Neural cell (in vitro differentiated cells): ENCODE measurements around the gene DEAF1. TPM values are rescaled to one million over a fixed set of nuclear protein-coding genes. Genes with fewer than 3 reads are reported as not detected.

Experiments
- H2AFZ ChIP-seq: fragments of 200-600, 300-800 bp; sonication (generic), shearing (Covaris generic); 2 replicates; pipeline ENCODE4 v1.6.0; 2014; ENCODE audit warnings: low read depth, mild to moderate bottlenecking, antibody characterized with exemption, low read length, moderate library complexity
- H3F3A ChIP-seq: fragments of 200-600 bp; shearing (Covaris generic); 2 replicates; pipeline ENCODE4 v1.6.1; 2016; ENCODE audit warnings: mild to moderate bottlenecking, moderate library complexity, mixed read lengths, antibody characterized with exemption, low read length; ENCODE audit not compliant: insufficient read depth, poor library complexity, severe bottlenecking
- H3K27ac ChIP-seq: fragments of 200-600, 300-800 bp; sonication (generic), shearing (Covaris generic); 2 replicates; pipeline ENCODE4 v1.5.1; 2014; ENCODE audit warnings: mild to moderate bottlenecking, low read length, moderate library complexity
- H3K27me3 ChIP-seq: fragments of 300-800, 200-600 bp; sonication (generic), shearing (Covaris generic); 2 replicates; pipeline ENCODE4 v1.6.0; 2014; ENCODE audit warnings: mild to moderate bottlenecking, low read depth, low read length, moderate library complexity; ENCODE audit not compliant: insufficient read depth
- H3K36me3 ChIP-seq: fragments of 300-800, 200-600 bp; sonication (generic), shearing (Covaris generic); 2 replicates; pipeline ENCODE4 v1.5.1; 2014; ENCODE audit warnings: mild to moderate bottlenecking, antibody characterized with exemption, low read length, moderate library complexity; ENCODE audit not compliant: insufficient read depth
- H3K4me2 ChIP-seq: fragments of 300-800, 200-600 bp; sonication (generic), shearing (Covaris generic); 2 replicates; pipeline ENCODE4 v1.6.0; 2014; ENCODE audit warnings: mild to moderate bottlenecking, low read length
- H3K4me3 ChIP-seq: fragments of 300-800, 200-600 bp; sonication (generic), shearing (Covaris generic); 2 replicates; pipeline ENCODE4 v1.5.1; 2014; ENCODE audit warnings: mild to moderate bottlenecking, low read length, moderate library complexity
- H3K79me2 ChIP-seq: fragments of 200-600 bp; shearing (Covaris generic); replicated peaks from 2 replicates; pipeline ENCODE4 v1.6.0; 2014; ENCODE audit warnings: mild to moderate bottlenecking, low read length, moderate library complexity; ENCODE audit not compliant: insufficient read depth
- H3K9ac ChIP-seq: fragments of 300-800, 200-600 bp; sonication (generic), shearing (Covaris generic); 2 replicates; pipeline ENCODE4 v1.6.1; 2016; ENCODE audit warnings: mild to moderate bottlenecking, low read length, mixed read lengths
- H3K9me2 ChIP-seq: fragments of 200-600 bp; shearing (Covaris generic); 2 replicates; pipeline ENCODE4 v1.6.1; 2016; ENCODE audit warnings: mild to moderate bottlenecking, low read length, mixed read lengths; ENCODE audit not compliant: insufficient read depth
- H3K9me3 ChIP-seq: fragments of 200-600, 300-800 bp; sonication (generic), shearing (Covaris generic); 2 replicates; pipeline ENCODE4 v1.6.1; 2016; ENCODE audit warnings: mild to moderate bottlenecking, mixed run types, low read length, moderate library complexity, mixed read lengths
- H4K20me1 ChIP-seq: fragments of 200-600 bp; shearing (Covaris generic); 2 replicates; pipeline ENCODE4 v1.6.1; 2016; ENCODE audit warnings: mild to moderate bottlenecking, mixed run types; ENCODE audit not compliant: insufficient read depth
- CTCF ChIP-seq: fragments of 450-650 bp; IDR thresholded peaks from 2 replicates; pipeline ENCODE4 v1.5.1; 2014; ENCODE audit warnings: antibody characterized with exemption, mild to moderate bottlenecking, moderate library complexity; ENCODE audit not compliant: poor library complexity, severe bottlenecking
- EP300 ChIP-seq: fragments of 450-650 bp; conservative IDR thresholded peaks from 2 replicates; pipeline ENCODE4 v1.6.1; 2014; ENCODE audit warnings: antibody characterized with exemption, mild to moderate bottlenecking, moderate library complexity; ENCODE audit not compliant: poor library complexity, severe bottlenecking
- EZH2 ChIP-seq: fragments of 200-600, 300-800 bp; shearing (Covaris generic), sonication (generic); IDR thresholded peaks from 2 replicates; pipeline ENCODE4 v1.6.1; 2014; ENCODE audit warnings: antibody characterized with exemption, low read length, borderline replicate concordance, mild to moderate bottlenecking; ENCODE audit not compliant: insufficient read depth, poor library complexity, severe bottlenecking
- MXI1 ChIP-seq: fragments of 450-650 bp; conservative IDR thresholded peaks from 2 replicates; pipeline ENCODE4 v1.6.1; 2014; ENCODE audit warnings: antibody characterized with exemption, mild to moderate bottlenecking; ENCODE audit not compliant: poor library complexity, severe bottlenecking
- POLR2AphosphoS5 ChIP-seq: IDR thresholded peaks from 2 replicates; pipeline ENCODE4 v1.6.1; 2012
- REST ChIP-seq: IDR thresholded peaks from 2 replicates; pipeline ENCODE4 v1.6.1; 2012; ENCODE audit warnings: borderline replicate concordance
- TAF1 ChIP-seq: IDR thresholded peaks from 2 replicates; pipeline ENCODE4 v1.6.1; 2012; ENCODE audit warnings: low read depth
- polyA plus RNA-seq: library from polyadenylated mRNA; depleted of rRNA; stranded (reverse); fragments of >200 nt; gene quantifications from 2 replicates; pipeline ENCODE4 v1.2.3, GENCODE V29; 2014

Gene DEAF1
- polyA plus RNA-seq, 1 donor from 2014 or later = 87.6 TPM

- TF ChIP-seq REST (no peak), EZH2 (no peak), CTCF (no peak), EP300 (no peak), TAF1 (no peak), MXI1 (no peak)
- H3K4me2 ChIP-seq = no peak overlapping the region
- no peak overlapping the region for H2AFZ ChIP-seq
- no peaks in the 10 kb centered on the region for H3K36me3 ChIP-seq
- H3K9ac ChIP-seq = no peak overlapping the region
- H3K9me3 ChIP-seq = no peaks in the 10 kb centered on the region
- no peaks in the 10 kb centered on the region for H3F3A ChIP-seq
- no peak overlapping the region for H3K4me3 ChIP-seq
- H4K20me1 ChIP-seq = no peaks in the 10 kb centered on the region
- no peaks in the 10 kb centered on the region for H3K79me2 ChIP-seq
- peaks cover 13% of the 10 kb centered on the region for H3K27me3 ChIP-seq
- no peaks in the 10 kb centered on the region for H3K9me2 ChIP-seq
- no peak overlapping the region for H3K27ac ChIP-seq
Observed at GRCh38 chr11:706439-706956, 11.5 kb upstream of the DEAF1 start.

- Histone ChIP-seq H3K4me3 (no peak within 1 kb of the TSS), H3K9ac (no peak within 1 kb of the TSS), H2AFZ (no peak within 1 kb of the TSS)
Observed at GRCh38 chr11:705646-706438, 10.8 kb upstream of the DEAF1 start, which contains the start of gene EPS8L2. TSS of gene EPS8L2 (plus strand) at chr11:706231. CDS start at chr11:709408, 3,177 bp downstream.

More at GRCh38 chr11:705646-706438, 10.8 kb upstream of the DEAF1 start, which contains the start of gene EPS8L2:
- H3K27me3 ChIP-seq = peaks cover 13% of the 10 kb centered on the region
- no peaks in the 10 kb centered on the region for H3F3A ChIP-seq
- H3K9me3 ChIP-seq = no peaks in the 10 kb centered on the region
- no peaks in the 10 kb centered on the region for H4K20me1 ChIP-seq
- H3K36me3 ChIP-seq = no peaks in the 10 kb centered on the region
- no peaks in the 10 kb centered on the region for H3K79me2 ChIP-seq
- TF ChIP-seq POLR2AphosphoS5 (no peak), REST (no peak)
- no peak within 1 kb of the TSS for H3K4me2 ChIP-seq
- no peaks in the 10 kb centered on the region for H3K9me2 ChIP-seq
- no peak within 1 kb of the TSS for H3K27ac ChIP-seq
